Omental fat pad (tissue), 4 donors: Measurements from ENCODE around the gene ARMC7. TPM values are rescaled to one million over a fixed set of nuclear protein-coding genes. Genes with fewer than 3 reads are reported as not detected.

ENCODE experiments used
- ATAC-seq: fragments of 150-250 bp; one replicate; pipeline ENCODE4 v1.9.1; 2016; ENCODE audit warnings: mild to moderate bottlenecking, moderate library complexity; ENCODE audit not compliant: low FRiP score
- DNase-seq: peaks from one replicate; pipeline ENCODE4 v3.0.0-alpha.2; 2019; ENCODE audit warnings: low spot score
- total RNA-seq, 4 donors: library from RNA; depleted of rRNA; stranded (reverse); fragments of >200 nt; gene quantifications; one replicate each; pipeline ENCODE4 v1.1.0, GENCODE V29; 2016
- TF ChIP-seq, protein P1 (sequence below), 3 donors: fragments of 450-650 bp; IDR thresholded peaks; one replicate each; pipeline ENCODE4 v1.5.1; 2016 to 2017; ENCODE audit warnings: antibody characterized with exemption in 3 of 3, mild to moderate bottlenecking in 3 of 3, moderate library complexity in 2 of 3

Gene ARMC7
- total RNA-seq, 4 donors from 2014 or later = 3.1 to 7.7 (median 4.9) TPM

DNA sequence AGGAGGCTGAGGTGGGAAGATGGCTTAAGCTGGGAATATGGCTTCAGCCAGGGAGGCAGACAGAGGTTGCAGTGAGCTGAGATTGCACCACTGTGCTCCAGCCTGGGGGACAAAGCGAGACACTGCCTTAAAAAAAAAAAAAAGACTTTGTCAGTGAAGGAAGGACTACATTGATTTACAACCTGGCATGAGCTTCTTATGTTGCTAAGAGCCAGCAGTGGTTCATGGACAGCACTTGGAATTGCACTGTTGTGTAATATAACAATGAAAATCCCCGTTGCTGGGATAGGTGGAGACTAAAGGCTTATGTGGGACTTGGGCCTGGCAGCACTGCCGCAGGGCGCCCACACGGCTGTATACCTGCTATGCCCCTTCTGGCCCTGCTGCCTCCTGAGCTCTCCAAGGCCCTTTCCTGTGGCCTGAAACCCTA, 36.1 kb upstream of the ARMC7 start:
- ATAC-seq = no peak
- TF ChIP-seq, protein P1, sequence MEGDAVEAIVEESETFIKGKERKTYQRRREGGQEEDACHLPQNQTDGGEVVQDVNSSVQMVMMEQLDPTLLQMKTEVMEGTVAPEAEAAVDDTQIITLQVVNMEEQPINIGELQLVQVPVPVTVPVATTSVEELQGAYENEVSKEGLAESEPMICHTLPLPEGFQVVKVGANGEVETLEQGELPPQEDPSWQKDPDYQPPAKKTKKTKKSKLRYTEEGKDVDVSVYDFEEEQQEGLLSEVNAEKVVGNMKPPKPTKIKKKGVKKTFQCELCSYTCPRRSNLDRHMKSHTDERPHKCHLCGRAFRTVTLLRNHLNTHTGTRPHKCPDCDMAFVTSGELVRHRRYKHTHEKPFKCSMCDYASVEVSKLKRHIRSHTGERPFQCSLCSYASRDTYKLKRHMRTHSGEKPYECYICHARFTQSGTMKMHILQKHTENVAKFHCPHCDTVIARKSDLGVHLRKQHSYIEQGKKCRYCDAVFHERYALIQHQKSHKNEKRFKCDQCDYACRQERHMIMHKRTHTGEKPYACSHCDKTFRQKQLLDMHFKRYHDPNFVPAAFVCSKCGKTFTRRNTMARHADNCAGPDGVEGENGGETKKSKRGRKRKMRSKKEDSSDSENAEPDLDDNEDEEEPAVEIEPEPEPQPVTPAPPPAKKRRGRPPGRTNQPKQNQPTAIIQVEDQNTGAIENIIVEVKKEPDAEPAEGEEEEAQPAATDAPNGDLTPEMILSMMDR (IDR thresholded peaks at IDR 0.05) = no peak
- DNase-seq = no peak

DNA sequence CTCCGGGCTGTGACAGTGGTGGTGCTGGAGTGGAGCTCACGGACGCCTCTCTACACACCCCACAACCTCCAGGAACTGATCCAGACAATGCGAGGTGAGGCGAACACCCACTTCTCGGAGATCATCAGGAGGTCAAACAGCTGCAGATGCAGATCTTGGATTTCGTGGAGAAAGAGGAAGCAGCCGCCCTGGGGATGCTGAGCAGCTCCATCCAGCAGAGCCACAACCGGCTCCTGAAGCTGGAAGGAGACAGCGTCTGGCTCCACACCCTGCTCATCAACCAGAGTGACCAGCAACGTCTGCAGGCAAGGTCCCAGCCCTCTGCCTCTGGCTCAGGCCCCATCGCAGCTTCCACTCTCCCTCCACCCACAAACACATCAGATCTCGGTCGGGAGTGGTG, 35.2 kb upstream of the ARMC7 start:
- DNase-seq (no peak), ATAC-seq (no peak)
- TF ChIP-seq, protein P1 (IDR thresholded peaks at IDR 0.05) = no peak

DNA sequence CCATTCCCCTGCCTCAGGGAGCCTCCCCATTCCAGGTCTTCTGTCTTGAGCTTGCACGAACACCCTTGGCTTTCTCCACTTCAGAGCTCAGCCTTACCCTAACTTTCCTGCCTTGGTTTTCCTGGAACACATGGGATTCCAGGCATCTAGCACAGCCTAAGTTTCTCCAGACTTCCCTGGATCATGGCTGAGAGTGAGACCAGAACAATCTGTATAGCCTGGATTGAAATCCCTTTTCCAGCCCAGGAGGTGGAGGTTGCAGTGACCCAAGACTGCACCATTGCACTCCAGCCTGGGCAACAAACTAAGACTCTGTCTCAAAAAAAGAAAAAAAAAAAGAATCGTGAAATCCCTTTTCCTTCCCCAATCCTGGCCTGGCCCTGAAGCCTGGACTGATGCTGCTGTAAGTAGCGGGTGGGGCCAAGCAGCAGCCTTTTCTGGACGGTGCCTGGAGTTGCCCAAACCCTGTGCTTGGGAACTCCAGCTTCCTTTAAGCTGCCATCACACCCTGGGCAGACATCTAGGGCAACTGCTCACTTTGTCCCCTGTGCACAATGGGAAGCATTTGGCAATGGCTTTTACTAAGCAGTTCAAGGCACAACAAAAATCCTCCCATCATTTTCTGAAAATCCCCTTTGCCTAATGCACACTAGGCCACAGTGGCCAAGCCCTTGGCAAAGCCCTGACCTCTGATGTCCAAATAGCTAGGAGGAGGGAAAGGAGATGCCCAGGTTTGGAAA, 34.0 kb upstream of the ARMC7 start:
- TF ChIP-seq, protein P1 (IDR thresholded peaks at IDR 0.05) = no peak
- ATAC-seq (no peak), DNase-seq (no peak)

DNA sequence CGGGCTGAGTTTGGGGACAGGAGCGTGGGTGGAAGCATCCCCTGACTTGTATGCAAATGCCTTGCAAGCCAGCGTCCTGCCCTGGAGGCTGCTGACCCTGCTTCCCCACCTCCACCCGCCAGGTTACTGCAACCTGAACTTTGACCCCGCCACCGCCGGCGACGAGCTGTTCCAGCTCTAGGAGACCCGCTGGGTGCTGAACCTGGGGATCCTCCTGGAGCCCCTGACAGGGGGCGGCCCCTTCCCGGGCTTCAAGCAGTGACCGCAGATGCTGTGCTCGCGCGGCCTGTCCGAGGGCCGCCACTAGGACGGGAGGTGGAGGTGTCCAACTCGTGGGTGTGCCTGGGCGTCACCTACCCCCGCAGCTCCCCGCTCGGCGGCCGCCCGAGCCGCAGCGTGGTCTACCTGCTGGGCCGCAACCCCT, 32.7 kb upstream of the ARMC7 start:
- ATAC-seq (no peak), DNase-seq (no peak)
- TF ChIP-seq, protein P1 (IDR thresholded peaks at IDR 0.05) = no peak

DNA sequence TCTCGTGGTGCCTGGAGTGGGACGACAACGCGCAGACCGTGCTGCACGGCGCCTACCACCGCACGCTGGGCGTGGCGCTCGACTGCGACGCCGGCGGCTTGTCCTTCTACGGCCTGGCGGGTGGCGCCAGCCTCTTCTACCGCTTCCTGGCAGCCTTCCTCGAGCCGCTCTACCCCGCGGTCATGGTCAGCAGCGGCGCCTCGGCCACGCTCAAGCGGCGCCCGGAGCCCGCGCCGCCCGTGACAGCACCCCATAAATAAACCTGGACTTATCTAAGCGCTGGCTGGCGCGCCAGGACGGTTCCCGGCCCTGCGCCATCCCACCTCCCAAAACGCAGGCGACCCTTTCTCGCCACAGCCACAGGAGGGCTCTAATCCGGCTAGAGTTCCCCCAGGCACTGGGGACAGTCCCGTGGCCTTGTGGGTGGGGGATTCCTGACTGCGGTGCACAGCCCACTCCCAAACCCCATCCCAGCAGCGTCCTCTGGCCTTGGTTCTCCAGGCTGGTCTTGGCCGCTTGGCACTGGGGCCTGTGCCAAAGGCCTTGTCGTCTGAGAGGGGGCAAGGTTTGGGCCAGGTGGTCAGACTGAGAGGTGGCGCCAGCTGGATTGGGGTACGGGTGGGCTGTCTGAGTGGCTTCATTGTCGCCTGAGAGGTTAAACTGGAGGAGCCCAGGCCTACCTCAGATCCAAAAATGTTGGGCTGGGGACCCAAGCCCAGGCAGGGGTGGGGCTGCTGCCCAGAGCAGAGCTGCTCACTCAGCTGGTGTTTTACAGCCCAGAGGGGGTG, 32.1 kb upstream of the ARMC7 start:
- ATAC-seq (peak; percentile 40), DNase-seq (no peak)

DNA sequence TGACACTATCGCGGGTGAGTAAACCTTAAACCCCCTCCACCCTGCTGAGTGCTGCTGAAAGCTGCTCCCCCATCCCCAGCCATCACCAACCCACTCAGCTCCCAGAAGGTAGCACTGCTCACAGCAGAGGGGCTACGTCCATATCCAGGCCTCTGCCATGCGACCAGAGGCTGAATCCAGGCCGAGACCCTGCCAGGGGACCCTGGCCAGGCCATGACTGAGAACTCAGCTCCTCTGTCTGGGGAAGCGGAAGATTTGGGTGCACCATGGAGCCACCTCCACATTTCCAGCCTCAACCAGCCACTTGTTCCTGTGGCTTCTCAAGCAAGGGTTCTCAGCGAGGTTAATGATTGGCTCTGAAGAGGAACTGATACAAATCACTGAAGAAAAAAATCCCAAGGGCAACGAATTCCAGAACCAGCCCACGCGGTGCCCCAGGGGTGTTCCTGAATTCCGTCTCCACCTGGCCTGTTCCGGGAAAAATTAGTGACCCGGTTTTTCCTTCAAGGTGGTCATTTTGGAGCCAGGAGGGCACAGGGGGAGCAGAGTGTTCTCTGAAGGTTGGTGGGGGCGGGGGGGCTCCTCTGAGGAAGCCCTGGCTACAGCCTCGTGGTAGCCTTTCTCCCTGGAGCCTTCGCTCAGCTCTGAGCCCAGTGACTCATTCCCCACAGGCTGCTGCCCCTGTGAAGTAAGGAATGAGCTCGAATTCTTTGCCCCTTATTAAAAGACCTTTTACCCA, 31.3 kb upstream of the ARMC7 start:
- ATAC-seq (peak; percentile 53), DNase-seq (no peak)
- TF ChIP-seq, protein P1 (IDR thresholded peaks at IDR 0.05) = no peak

More for the DNA sequence above, 32.1 kb upstream of the ARMC7 start:
- TF ChIP-seq, protein P1 (IDR thresholded peaks at IDR 0.05) = no peak
